Breast epithelium (tissue), 4 donors: ENCODE data around the gene RCSD1. TPM values are rescaled to one million over a fixed set of nuclear protein-coding genes. Genes with fewer than 3 reads are reported as not detected.

Experiments used
- DNase-seq, 2 donors: peaks; one replicate each; pipeline ENCODE4 v3.0.0-alpha.2; 2019; ENCODE audit warnings: low spot score in 2 of 2
- H3K27ac ChIP-seq, 2 donors: fragments of 200-600 bp; sonication (generic) in 1 of 2; one replicate each; pipeline ENCODE4 v1.5.1; 2016 to 2019; ENCODE audit warnings: mild to moderate bottlenecking in 1 of 2
- H3K27me3 ChIP-seq, 2 donors: fragments of 200-600 bp; sonication (generic) in 1 of 2; one replicate each; pipeline versions ENCODE4 v1.5.1 to v1.6.0; 2017 to 2019; ENCODE audit warnings: control low read depth in 1 of 2, mild to moderate bottlenecking in 1 of 2
- H3K36me3 ChIP-seq: fragments of 200-600 bp; one replicate; pipeline ENCODE4 v1.5.1; 2019
- H3K4me1 ChIP-seq, 2 donors: fragments of 200-600 bp; sonication (generic); one replicate each; pipeline ENCODE4 v1.5.1; 2016 to 2019; ENCODE audit warnings: control low read depth in 1 of 2
- H3K4me3 ChIP-seq, 3 donors: fragments of 200-600 bp; sonication (generic); 1 replicate in 2 of 3; 2 replicates in 1 of 3; pipeline ENCODE4 v1.5.1; 2016 to 2019; ENCODE audit warnings: mild to moderate bottlenecking in 3 of 3, moderate library complexity in 2 of 3
- H3K9me3 ChIP-seq, 2 donors: fragments of 200-600 bp; sonication (generic) in 1 of 2; one replicate each; pipeline ENCODE4 v1.5.1; 2016 to 2019; ENCODE audit warnings: control low read depth in 1 of 2
- POLR2A ChIP-seq: fragments of 450-650 bp; IDR thresholded peaks from one replicate; pipeline ENCODE4 v1.6.1; 2016; ENCODE audit warnings: antibody characterized with exemption, mild to moderate bottlenecking, moderate library complexity
- POLR2AphosphoS5 ChIP-seq, 3 donors: sonication (generic); formaldehyde crosslinking; IDR thresholded peaks; one replicate each; pipeline ENCODE4 v1.6.1; 2017; ENCODE audit warnings: antibody characterized with exemption in 3 of 3
- intact Hi-C: fragments of 100-400 bp; cut with DNase I; formaldehyde crosslinking; loops from one replicate; pipeline ENCODE4 v1.15.1; 2023; ENCODE audit warnings: low total_unique reads
- total RNA-seq, 3 donors: library from RNA; depleted of rRNA; stranded (reverse); fragments of >200 nt; gene quantifications; one replicate each; pipeline ENCODE4 v1.1.0, GENCODE V29; 2016
- TF ChIP-seq, protein P1 (sequence below), 3 donors: fragments of 450-650 bp; IDR thresholded peaks; one replicate each; pipeline ENCODE4 v1.5.1; 2016 to 2017; ENCODE audit warnings: antibody characterized with exemption in 3 of 3, mild to moderate bottlenecking in 3 of 3, moderate library complexity in 3 of 3

The RCSD1 gene
- total RNA-seq, 3 donors from 2014 or later: 11.5 to 29.0 (median 12.0) TPM

DNA sequence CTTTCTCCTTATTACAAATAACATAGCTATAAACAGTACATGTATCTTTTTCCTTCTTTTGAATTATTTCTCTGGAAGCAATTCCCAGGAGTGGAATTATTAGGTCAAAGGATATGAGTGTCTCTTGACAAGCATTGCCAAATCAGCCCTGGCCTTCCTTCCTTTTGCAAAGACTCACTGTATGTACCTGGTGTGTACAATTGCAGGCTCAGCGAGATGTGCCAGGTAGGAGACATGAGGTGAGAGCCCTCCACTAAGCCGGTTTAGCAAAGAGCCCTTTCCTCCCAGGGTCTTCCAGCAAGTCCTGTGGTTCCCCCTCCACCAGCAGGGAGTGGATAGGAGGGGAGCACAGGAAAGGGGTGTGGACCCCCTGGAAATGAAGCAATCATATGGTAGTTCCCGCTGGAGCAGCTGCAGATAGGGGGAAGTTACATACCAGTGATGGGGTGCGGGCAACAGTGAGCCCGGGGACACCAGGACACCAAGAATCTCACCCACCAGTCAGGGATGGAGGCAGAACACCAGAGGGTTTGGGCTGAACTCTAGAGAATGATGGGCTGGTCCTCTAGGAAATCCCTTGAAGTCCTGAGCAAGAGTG lies 18.3 kb downstream of the RCSD1 start:
- Histone ChIP-seq H3K27me3 (no peaks in the 10 kb centered on the region), H3K36me3 (no peaks in the 10 kb centered on the region), H3K4me1 (peaks cover 0 to 4% of the 10 kb centered on the region in 2 donors), H3K4me3 (no peak overlapping the region), H3K27ac (peak overlapping the region; percentile 61 to 72), H3K9me3 (no peaks in the 10 kb centered on the region)
- no peak for TF ChIP-seq POLR2A
- TF ChIP-seq, protein P1, sequence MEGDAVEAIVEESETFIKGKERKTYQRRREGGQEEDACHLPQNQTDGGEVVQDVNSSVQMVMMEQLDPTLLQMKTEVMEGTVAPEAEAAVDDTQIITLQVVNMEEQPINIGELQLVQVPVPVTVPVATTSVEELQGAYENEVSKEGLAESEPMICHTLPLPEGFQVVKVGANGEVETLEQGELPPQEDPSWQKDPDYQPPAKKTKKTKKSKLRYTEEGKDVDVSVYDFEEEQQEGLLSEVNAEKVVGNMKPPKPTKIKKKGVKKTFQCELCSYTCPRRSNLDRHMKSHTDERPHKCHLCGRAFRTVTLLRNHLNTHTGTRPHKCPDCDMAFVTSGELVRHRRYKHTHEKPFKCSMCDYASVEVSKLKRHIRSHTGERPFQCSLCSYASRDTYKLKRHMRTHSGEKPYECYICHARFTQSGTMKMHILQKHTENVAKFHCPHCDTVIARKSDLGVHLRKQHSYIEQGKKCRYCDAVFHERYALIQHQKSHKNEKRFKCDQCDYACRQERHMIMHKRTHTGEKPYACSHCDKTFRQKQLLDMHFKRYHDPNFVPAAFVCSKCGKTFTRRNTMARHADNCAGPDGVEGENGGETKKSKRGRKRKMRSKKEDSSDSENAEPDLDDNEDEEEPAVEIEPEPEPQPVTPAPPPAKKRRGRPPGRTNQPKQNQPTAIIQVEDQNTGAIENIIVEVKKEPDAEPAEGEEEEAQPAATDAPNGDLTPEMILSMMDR (IDR thresholded peaks at IDR 0.05): no peak
- TF ChIP-seq POLR2AphosphoS5 (IDR thresholded peaks at IDR 0.05): no peak
- DNase-seq: no peak
- intact Hi-C loops: no loop called here

DNA sequence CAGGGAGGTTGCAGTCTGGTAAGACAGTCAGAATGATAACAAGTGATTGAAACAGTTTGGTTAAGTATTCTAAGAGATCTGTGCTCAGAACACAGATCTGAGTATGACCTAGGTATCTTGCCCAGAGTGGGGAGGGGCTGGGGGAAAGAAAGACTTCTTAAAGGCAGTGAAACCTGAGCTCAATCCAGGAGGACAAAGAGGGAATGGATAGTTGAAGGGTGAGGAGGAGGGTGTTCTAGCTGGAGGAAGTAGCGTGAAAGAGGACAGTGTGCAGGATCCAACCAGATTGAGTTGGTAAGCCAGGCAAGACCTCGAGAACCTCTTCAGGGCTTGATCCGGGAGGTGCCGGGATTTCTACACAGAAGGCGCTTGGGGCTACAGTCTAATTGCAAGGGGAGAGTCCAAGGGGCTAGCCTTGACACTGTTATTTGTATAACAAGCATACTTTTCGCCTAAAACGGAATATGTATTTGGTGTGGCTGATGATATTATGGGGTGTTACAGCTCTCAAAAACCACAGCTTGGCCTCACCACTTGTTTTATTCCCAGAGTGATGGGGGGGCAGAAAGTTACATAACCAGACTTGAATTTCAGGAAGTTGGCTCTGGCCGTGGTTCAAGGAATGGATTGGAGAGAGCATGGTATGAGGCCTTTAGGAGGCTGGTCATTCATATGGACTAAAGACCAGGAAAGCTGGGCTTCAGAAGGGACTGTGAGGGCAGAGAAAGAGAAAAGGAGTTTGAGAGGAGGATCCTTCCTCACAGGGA lies 19.1 kb downstream of the RCSD1 start:
- Histone ChIP-seq H3K4me1 (peaks cover 0 to 4% of the 10 kb centered on the region in 2 donors), H3K9me3 (no peaks in the 10 kb centered on the region), H3K4me3 (no peak overlapping the region), H3K27ac (peak overlapping the region; percentile 61 to 72), H3K36me3 (no peaks in the 10 kb centered on the region), H3K27me3 (no peaks in the 10 kb centered on the region)
- DNase-seq: peak in 1 of 2 donors; percentile 58
- intact Hi-C loops: no loop called here
- TF ChIP-seq POLR2AphosphoS5 (IDR thresholded peaks at IDR 0.05) (peak in 1 of 3 donors; percentile 50), POLR2A (no peak)
- TF ChIP-seq, protein P1 (IDR thresholded peaks at IDR 0.05): no peak

DNA sequence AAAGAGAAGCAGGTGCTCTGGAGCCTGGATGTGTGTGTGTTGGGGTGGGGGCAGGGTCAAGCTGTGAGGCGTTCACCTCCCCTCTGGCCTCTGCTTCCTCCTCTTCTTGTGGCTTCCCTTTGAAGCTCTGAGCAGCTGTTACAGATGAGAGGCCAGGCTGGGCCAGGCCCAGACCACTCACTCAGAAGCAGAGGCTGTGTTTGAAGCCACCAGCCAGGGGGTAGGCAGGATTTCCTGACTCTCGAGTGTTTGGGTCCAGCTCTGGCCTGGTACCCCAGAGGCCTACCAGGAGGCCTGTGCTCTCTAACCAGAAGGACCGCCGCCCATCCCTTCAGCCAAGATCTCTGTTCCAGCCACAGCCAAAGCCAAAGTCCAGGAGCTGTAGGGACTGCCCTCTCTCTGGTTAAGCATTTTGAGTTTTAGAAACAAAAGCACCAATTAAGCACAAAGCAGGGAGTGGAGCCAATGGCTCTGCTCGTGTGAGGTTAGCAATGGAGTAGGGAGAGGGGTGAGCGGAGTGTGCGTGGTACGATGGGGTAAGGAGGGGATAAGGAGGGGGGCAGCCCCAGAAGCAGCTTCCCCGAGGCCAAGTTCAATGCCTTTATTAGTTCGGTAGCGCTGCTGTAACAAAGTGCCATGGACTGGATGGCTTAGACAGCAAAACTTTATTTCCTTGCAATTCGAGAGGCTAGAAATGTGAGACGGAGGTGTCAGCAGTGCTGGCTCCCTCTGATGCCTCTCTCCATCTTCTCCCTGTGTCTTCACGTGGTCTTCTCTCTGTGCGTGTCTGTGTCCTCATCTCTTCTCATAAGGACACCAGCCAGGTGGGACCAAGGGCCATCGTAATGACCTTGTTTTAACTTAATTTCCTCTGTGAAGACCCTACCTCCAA lies 20.5 kb downstream of the RCSD1 start:
- intact Hi-C loops: no loop called here
- Histone ChIP-seq H3K36me3 (no peaks in the 10 kb centered on the region), H3K4me3 (no peak overlapping the region), H3K4me1 (peaks cover 0 to 4% of the 10 kb centered on the region in 2 donors), H3K9me3 (no peaks in the 10 kb centered on the region), H3K27me3 (no peaks in the 10 kb centered on the region), H3K27ac (peak overlapping the region; percentile 61 to 72)
- DNase-seq: no peak
- no peak for TF ChIP-seq POLR2AphosphoS5 (IDR thresholded peaks at IDR 0.05)
- TF ChIP-seq, protein P1 (IDR thresholded peaks at IDR 0.05): no peak
- TF ChIP-seq POLR2A: no peak

DNA sequence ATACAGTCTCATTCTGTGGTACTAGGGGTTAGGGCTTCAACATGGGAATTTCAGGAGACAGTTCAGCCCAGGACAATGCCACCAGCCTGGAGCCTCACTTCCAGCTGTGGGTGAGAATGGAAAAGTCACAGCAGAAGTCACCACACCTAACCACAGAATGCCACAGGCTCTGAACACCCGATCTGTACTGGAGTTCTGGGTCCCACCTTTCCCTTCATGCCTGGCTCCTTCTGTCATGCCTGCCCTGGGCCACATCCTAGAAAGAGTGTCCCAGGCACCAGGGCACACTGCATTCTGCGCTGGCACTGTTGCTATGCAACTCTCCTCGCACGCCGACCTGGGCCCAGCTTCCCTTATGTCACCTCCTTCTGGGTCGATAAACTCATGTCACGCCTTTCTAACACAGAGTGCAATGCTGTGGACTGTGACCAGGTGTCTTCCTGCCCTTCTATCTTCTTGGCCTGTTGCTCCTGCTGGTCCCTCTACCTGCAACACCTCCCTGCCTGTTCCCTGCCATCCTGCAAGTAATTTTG lies 21.2 kb downstream of the RCSD1 start:
- DNase-seq: no peak
- peak overlapping the region; percentile 61 to 72 for H3K27ac ChIP-seq
- peaks cover 0 to 4% of the 10 kb centered on the region in 2 donors for H3K4me1 ChIP-seq
- TF ChIP-seq POLR2A (no peak), POLR2AphosphoS5 (IDR thresholded peaks at IDR 0.05) (no peak)
- TF ChIP-seq, protein P1 (IDR thresholded peaks at IDR 0.05): no peak
- intact Hi-C loops: no loop called here
- H3K36me3 ChIP-seq: no peaks in the 10 kb centered on the region
- no peak overlapping the region for H3K4me3 ChIP-seq
- H3K27me3 ChIP-seq: no peaks in the 10 kb centered on the region
- no peaks in the 10 kb centered on the region for H3K9me3 ChIP-seq
